T-helper 1 cell treated with Interleukin-12 subunit alpha and Interleukin-12 subunit beta and Interleukin-4 antibody, amounts not matched to agents 30 ng/mL and 1 ng/mL, for 36 hours (primary cell): Measurements from ENCODE around the gene NEK8. TPM values are rescaled to one million over a fixed set of nuclear protein-coding genes. Genes with fewer than 3 reads are reported as not detected.
"Not testable (repeated sequence)": the region's sequence is repeated elsewhere in the genome, so short reads cannot be mapped to it uniquely, and the experiment has no call there.

ENCODE experiments used
- intact Hi-C: fragments of 100-400 bp; cut with micrococcal nuclease; formaldehyde crosslinking; loops from one replicate; pipeline ENCODE4 v1.15.1; 2024
- total RNA-seq: library from RNA; stranded (reverse); gene quantifications from 2 replicates; pipeline ENCODE4 v1.2.3, GENCODE V29; 2022

NEK8 gene
- total RNA-seq, 1 donor from 2014 or later = 6.5 TPM

- intact Hi-C loops = loop anchor here (1.0 to 5.0 kb wide), 10 partner anchors 8 to 856 kb away; partner anchors contain the start of genes ABHD15, ALDOC, BLTP2 and IFT20
Observed at GRCh38 chr17:28710861-28711722, 17.5 kb upstream of the NEK8 start.

- intact Hi-C loops = loop anchor here (1.0 to 5.0 kb wide), 10 partner anchors 8 to 856 kb away; partner anchors contain the start of genes ABHD15, ALDOC, BLTP2 and IFT20
Observed at GRCh38 chr17:28711723-28712031, 16.9 kb upstream of the NEK8 start, which contains the start of gene PROCA1. Gene PROCA1 (minus strand): TSS chr17:28711888. CDS start chr17:28711660, 228 bp downstream.

- intact Hi-C loops = loop anchor here (5.0 kb wide), 2 partner anchors 340 to 855 kb away; partner anchors contain the start of genes ABHD15, SARM1, TP53I13 and VTN
Observed at GRCh38 chr17:28712032-28712704, 16.4 kb upstream of the NEK8 start.

- intact Hi-C loops = loop anchor here (5.0 kb wide), 2 partner anchors 341 to 854 kb away; partner anchors contain the start of genes ABHD15, SARM1, TP53I13 and VTN
Observed at GRCh38 chr17:28712705-28713415, 15.7 kb upstream of the NEK8 start.

GRCh38 chr17:28714281-28714680, 14.3 kb upstream of the NEK8 start:
- intact Hi-C loops = loop anchor here (5.0 kb wide), 2 partner anchors 342 to 853 kb away; partner anchors contain the start of genes ABHD15, SARM1, TP53I13 and VTN

- intact Hi-C loops = loop anchor here (5.0 kb wide), 1 partner anchor 223 kb away; no protein-coding TSS in a partner anchor
Observed at GRCh38 chr17:28715217-28715616, 13.4 kb upstream of the NEK8 start.

- intact Hi-C loops = loop anchor here (5.0 kb wide), 1 partner anchor 225 kb away; no protein-coding TSS in a partner anchor
Observed at GRCh38 chr17:28716740-28717577, 11.6 kb upstream of the NEK8 start.

- intact Hi-C loops = loop anchor here (2.0 to 5.0 kb wide), 2 partner anchors 225 to 577 kb away; partner anchors contain the start of gene NUFIP2
Observed at GRCh38 chr17:28717578-28718332, 10.8 kb upstream of the NEK8 start, which contains the start of gene RAB34. Gene RAB34 (minus strand): TSS chr17:28717868. CDS start chr17:28717266, 602 bp downstream.

- intact Hi-C loops = loop anchor here (1.0 to 5.0 kb wide), 8 partner anchors 7 to 576 kb away; partner anchors contain the start of genes BLTP2, IFT20, NEK8 and NUFIP2
Observed at GRCh38 chr17:28718333-28719020, 10.1 kb upstream of the NEK8 start.

- intact Hi-C loops = loop anchor here (1.0 to 5.0 kb wide), 8 partner anchors 8 to 576 kb away; partner anchors contain the start of genes BLTP2, IFT20, NEK8 and NUFIP2
Observed at GRCh38 chr17:28719021-28719433, 9.6 kb upstream of the NEK8 start.

- intact Hi-C loops = no loop called here
Observed at GRCh38 chr17:28720247-28720996, 8.2 kb upstream of the NEK8 start.

- intact Hi-C loops = not testable (repeated sequence)
Observed at GRCh38 chr17:28720997-28721329, 7.6 kb upstream of the NEK8 start.

GRCh38 chr17:28722417-28723158, 6.0 kb upstream of the NEK8 start:
- intact Hi-C loops = no loop called here

GRCh38 chr17:28723159-28723835, 5.3 kb upstream of the NEK8 start:
- intact Hi-C loops = no loop called here

GRCh38 chr17:28723836-28724499, 4.6 kb upstream of the NEK8 start:
- intact Hi-C loops = not testable (repeated sequence)
